Measurements from ENCODE around the gene FGA. TPM values are rescaled to one million over a fixed set of nuclear protein-coding genes. Genes with fewer than 3 reads are reported as not detected.

FGA gene
- total RNA-seq, 1 donor from 2014 or later, result not detected

DNA sequence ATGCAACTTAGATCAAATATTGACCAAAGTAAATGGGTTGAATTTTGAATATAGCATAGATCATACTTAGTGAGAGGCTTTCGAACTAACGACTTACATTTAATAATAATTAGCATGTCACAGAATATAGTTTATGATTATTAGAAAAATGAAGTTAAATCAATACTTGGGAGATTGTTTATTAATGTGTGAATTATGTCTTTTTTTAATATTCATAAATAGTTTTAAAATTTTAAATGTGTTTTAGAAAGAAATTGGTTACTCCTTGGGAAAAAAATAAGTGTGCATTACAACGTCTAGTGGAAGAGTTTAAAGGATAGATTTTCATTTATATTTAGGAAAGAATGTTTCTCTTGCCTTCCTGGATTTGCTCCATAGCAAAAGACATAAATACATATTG, 7.3 kb downstream of the FGA start:
- no peak for DNase-seq (ENCODE audit: low read depth)
- TF ChIP-seq CTCF (conservative IDR thresholded peaks at IDR 0.05; ENCODE audit: low read depth, low read length), result no peak
- H3K4me3 ChIP-seq (ENCODE audit: low read depth, low read length), result no peak overlapping the region

DNA sequence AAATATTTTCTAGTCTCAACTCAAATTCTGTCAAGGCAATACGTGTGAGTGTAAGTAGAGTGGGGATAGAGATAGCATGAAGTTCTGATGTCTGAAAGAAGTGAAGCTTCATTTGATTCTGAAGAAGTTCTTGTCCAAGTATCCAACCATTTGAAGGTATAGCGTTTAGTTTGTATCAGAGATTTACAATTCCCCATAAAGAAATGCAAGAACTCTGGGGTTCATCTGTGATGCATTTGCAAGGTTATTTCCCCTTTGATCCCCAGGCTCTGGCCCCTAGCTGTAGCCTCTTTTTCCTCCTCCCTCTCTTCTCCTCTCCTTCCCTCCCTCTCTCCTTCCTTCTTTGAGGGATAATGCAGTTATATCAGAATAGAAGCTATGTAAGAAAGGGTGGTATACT, 7.8 kb downstream of the FGA start:
- H3K4me3 ChIP-seq (ENCODE audit: low read depth, low read length), result no peak overlapping the region
- DNase-seq (ENCODE audit: low read depth), result no peak
- no peak for TF ChIP-seq CTCF (conservative IDR thresholded peaks at IDR 0.05; ENCODE audit: low read depth, low read length)

DNA sequence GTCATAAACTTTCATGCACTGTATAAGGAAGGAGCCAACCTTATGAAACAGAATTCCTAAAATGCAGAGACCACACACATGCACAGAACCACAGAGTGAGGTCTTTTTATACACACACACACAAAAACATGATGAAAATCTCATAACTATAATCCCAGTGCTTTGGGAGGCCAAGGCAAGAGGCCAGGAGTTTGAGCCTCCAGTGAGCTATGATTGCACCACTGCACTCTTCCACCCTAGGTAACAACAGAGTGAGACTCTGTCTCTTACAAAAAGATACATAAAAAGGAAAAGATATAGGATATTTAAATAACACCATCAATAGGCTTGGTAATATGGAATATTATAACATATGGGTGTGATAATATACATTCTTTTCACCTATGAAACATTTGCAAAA, 10.6 kb downstream of the FGA start:
- TF ChIP-seq CTCF (conservative IDR thresholded peaks at IDR 0.05; ENCODE audit: low read depth, low read length), result no peak
- H3K4me3 ChIP-seq (ENCODE audit: low read depth, low read length), result no peak overlapping the region
- no peak for DNase-seq (ENCODE audit: low read depth)

DNA sequence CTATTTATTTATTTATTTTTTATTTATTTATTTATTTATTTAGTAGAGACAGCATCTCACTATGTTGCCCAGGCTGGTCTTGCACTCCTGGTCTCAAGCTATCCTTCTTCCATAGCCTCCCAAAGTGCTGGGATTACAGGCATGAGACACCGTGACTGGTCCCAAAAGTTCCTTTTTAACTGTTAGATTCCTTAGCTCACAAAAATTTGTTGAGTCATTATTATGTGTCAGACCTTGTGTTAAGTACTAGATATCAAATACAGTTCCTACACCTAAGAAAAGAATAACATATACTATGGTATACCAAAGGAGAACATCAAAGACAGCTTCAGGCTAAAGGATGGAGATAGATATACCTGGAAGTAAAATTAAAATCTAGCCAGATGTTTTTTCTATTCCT, 11.6 kb downstream of the FGA start:
- no peak for DNase-seq (ENCODE audit: low read depth)
- TF ChIP-seq CTCF (conservative IDR thresholded peaks at IDR 0.05; ENCODE audit: low read depth, low read length), result no peak
- H3K4me3 ChIP-seq (ENCODE audit: low read depth, low read length), result no peak overlapping the region

- TF ChIP-seq CTCF (conservative IDR thresholded peaks at IDR 0.05; ENCODE audit: low read depth, low read length), result no peak
- DNase-seq (ENCODE audit: low read depth), result no peak
Measured at GRCh38 chr4:154577324-154577723, 13.2 kb downstream of the FGA start.

DNA sequence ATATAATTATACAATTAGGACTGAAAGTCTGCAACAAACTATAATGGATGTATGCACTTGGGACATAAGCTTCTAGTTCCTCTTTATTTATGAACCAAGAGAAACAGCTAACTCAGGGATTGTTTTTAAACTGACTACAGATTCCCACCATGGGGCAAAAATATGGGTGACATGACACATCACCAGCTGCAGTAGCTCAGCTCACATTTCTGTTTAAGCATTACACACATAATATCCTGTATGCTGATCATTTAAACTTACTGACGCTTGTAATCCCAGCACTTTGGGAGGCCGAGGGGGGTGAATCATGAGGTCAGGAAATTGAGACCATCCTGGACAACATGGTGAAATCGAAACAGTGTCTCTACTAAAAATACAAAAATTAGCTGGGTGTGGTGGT, 16.2 kb downstream of the FGA start:
- DNase-seq (ENCODE audit: low read depth), result no peak
- H3K4me3 ChIP-seq (ENCODE audit: low read depth, low read length), result no peak overlapping the region
- no peak for TF ChIP-seq CTCF (conservative IDR thresholded peaks at IDR 0.05; ENCODE audit: low read depth, low read length)

More at GRCh38 chr4:154577324-154577723, 13.2 kb downstream of the FGA start:
- no peak overlapping the region for H3K4me3 ChIP-seq (ENCODE audit: low read depth, low read length)

- no peak for DNase-seq (ENCODE audit: low read depth)
- no peak overlapping the region for H3K4me3 ChIP-seq (ENCODE audit: low read depth, low read length)
- TF ChIP-seq CTCF (conservative IDR thresholded peaks at IDR 0.05; ENCODE audit: low read depth, low read length), result no peak
Measured at GRCh38 chr4:154573190-154573870, 17.2 kb downstream of the FGA start.
